ENCODE data around the gene LHX2.

- TF ChIP-seq POLR2A (IDR thresholded peaks at IDR 0.05) = no peak
- TF ChIP-seq, protein P1, sequence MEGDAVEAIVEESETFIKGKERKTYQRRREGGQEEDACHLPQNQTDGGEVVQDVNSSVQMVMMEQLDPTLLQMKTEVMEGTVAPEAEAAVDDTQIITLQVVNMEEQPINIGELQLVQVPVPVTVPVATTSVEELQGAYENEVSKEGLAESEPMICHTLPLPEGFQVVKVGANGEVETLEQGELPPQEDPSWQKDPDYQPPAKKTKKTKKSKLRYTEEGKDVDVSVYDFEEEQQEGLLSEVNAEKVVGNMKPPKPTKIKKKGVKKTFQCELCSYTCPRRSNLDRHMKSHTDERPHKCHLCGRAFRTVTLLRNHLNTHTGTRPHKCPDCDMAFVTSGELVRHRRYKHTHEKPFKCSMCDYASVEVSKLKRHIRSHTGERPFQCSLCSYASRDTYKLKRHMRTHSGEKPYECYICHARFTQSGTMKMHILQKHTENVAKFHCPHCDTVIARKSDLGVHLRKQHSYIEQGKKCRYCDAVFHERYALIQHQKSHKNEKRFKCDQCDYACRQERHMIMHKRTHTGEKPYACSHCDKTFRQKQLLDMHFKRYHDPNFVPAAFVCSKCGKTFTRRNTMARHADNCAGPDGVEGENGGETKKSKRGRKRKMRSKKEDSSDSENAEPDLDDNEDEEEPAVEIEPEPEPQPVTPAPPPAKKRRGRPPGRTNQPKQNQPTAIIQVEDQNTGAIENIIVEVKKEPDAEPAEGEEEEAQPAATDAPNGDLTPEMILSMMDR (IDR thresholded peaks at IDR 0.05) = no peak
Measured at GRCh38 chr9:123967323-123967722, 44.2 kb upstream of the LHX2 start.
